NCI-H2227 (cell line): ENCODE results near the gene TP53.
"Not testable (repeated sequence)": the region's sequence is repeated elsewhere in the genome, so short reads cannot be mapped to it uniquely, and the experiment has no call there.

Experiments
- DNase-seq: peaks from one replicate; lab custom pipeline; 2025; ENCODE audit not compliant: unreplicated experiment; lab: John Stamatoyannopoulos, UW

The TP53 gene

GRCh38 chr17:7632492-7632894 is 54.8 kb downstream of the TP53 start:
- no peak for DNase-seq

GRCh38 chr17:7631398-7632380 is 55.6 kb downstream of the TP53 start:
- no peak for DNase-seq

GRCh38 chr17:7629939-7630571 is 57.2 kb downstream of the TP53 start, which contains the start of gene SHBG:
Gene SHBG (plus strand): TSS chr17:7630135. CDS start chr17:7630173, 38 bp downstream.
- DNase-seq, result no peak

GRCh38 chr17:7627250-7628121 is 59.8 kb downstream of the TP53 start, which contains the start of gene SAT2:
Gene SAT2 (minus strand): TSS chr17:7627821. CDS start chr17:7627635, 186 bp downstream.
- DNase-seq, result peak; percentile 92

- DNase-seq, result no peak
Observed at GRCh38 chr17:7626956-7627249, 60.4 kb downstream of the TP53 start.

- DNase-seq, result no peak
Observed at GRCh38 chr17:7626307-7626706, 61.0 kb downstream of the TP53 start.

- DNase-seq, result not testable (repeated sequence)
Observed at GRCh38 chr17:7625749-7626148, 61.5 kb downstream of the TP53 start.

GRCh38 chr17:7623661-7624060 is 63.6 kb downstream of the TP53 start:
- DNase-seq, result no peak

GRCh38 chr17:7620835-7621234 is 66.5 kb downstream of the TP53 start:
- DNase-seq, result no peak

- DNase-seq, result no peak
Observed at GRCh38 chr17:7618608-7619007, 68.7 kb downstream of the TP53 start.
